Measurements from ENCODE around the gene CAPN10. TPM values are rescaled to one million over a fixed set of nuclear protein-coding genes. Genes with fewer than 3 reads are reported as not detected.

CAPN10 gene
- total and polyA plus RNA-seq, 4 donors: 28.2 to 42.9 (median 33.5) TPM

DNA sequence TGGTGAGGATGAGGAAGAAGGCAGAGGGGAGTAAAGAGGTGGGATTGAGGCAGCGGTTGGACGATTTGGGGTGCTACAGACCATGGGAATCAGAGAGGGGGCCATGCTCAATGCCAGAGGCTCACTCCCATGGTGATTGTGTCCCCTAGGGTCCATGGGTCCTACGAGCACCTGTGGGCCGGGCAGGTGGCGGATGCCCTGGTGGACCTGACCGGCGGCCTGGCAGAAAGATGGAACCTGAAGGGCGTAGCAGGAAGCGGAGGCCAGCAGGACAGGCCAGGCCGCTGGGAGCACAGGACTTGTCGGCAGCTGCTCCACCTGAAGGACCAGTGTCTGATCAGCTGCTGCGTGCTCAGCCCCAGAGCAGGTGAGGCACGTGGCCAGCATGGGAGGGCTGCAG is 5.2 kb downstream of the CAPN10 start:
- no peak overlapping the region for H3K4me3 ChIP-seq
- whole genome bisulfite sequencing, 2 donors: 95 to 97% methylated on average over 13 of the region's 13 CpGs
- no peak for ATAC-seq (ENCODE audit: insufficient read depth, low FRiP score)
- H3K4me1 ChIP-seq (ENCODE audit: control insufficient read depth in 5 of 5, insufficient read depth in 5 of 5, low read length in 5 of 5): peaks cover 0 to 30% (median 7%) of the 10 kb centered on the region in 5 donors
- peaks cover 0 to 53% (median 4%) of the 10 kb centered on the region in 4 donors for H3K36me3 ChIP-seq (ENCODE audit: control insufficient read depth in 4 of 4, insufficient read depth in 4 of 4, low read length in 4 of 4)
- no peaks in the 10 kb centered on the region for H3K9me3 ChIP-seq (ENCODE audit: control insufficient read depth in 4 of 4, insufficient read depth in 3 of 4, low read length in 3 of 4)
- no peak for DNase-seq
- TF ChIP-seq, protein P1, sequence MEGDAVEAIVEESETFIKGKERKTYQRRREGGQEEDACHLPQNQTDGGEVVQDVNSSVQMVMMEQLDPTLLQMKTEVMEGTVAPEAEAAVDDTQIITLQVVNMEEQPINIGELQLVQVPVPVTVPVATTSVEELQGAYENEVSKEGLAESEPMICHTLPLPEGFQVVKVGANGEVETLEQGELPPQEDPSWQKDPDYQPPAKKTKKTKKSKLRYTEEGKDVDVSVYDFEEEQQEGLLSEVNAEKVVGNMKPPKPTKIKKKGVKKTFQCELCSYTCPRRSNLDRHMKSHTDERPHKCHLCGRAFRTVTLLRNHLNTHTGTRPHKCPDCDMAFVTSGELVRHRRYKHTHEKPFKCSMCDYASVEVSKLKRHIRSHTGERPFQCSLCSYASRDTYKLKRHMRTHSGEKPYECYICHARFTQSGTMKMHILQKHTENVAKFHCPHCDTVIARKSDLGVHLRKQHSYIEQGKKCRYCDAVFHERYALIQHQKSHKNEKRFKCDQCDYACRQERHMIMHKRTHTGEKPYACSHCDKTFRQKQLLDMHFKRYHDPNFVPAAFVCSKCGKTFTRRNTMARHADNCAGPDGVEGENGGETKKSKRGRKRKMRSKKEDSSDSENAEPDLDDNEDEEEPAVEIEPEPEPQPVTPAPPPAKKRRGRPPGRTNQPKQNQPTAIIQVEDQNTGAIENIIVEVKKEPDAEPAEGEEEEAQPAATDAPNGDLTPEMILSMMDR (IDR thresholded peaks at IDR 0.05; ENCODE audit: control extremely low read depth, extremely low read depth): no peak
- no peak overlapping the region for H3K27ac ChIP-seq (ENCODE audit: low read depth in 1 of 2, low read length in 1 of 2)
- no peaks in the 10 kb centered on the region for H3K27me3 ChIP-seq (ENCODE audit: control insufficient read depth in 3 of 3, insufficient read depth in 3 of 3, low read length in 2 of 3)
- no peak overlapping the region for H3K9ac ChIP-seq (ENCODE audit: insufficient read depth in 1 of 2, low read length in 2 of 2)

DNA sequence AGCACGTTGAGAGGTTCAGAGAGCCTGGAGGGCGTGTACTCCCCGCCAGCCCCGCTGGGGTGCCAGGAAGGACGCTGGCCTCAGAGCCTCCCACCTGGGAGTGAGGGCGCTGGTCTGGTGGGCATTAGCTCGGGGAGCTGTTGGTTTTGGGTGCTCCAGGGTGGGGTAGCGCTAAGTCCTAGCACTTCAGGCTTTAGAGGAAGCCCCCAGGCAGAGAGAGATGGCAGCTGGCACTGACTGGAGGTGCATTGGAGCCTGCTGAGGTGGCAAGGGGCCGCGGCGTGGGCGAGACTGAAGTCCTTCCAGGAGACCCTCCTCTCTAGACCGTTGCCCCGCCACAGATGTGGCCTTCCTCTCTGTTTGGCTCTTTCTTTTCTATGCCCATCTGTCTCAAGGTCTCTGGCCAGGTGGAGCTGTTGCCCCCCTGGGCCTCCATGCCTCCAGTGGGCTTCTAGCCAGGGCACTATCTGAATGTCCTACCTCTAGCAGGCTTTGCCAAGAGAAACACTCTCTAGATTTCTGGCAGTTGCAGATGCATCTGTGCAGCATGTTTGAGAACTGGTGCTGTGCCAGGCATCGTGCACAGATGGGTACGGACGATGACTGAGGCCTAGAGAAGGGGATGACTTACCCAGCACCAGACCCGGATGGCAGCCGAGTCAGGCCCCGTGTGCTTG is 6.6 kb downstream of the CAPN10 start:
- no peak overlapping the region for H3K9ac ChIP-seq (ENCODE audit: insufficient read depth in 1 of 2, low read length in 2 of 2)
- DNase-seq (no peak), ATAC-seq (ENCODE audit: insufficient read depth, low FRiP score) (no peak)
- TF ChIP-seq, protein P1 (IDR thresholded peaks at IDR 0.05; ENCODE audit: control extremely low read depth, extremely low read depth): no peak
- peaks cover 0 to 19% (median 0%) of the 10 kb centered on the region in 5 donors for H3K4me1 ChIP-seq (ENCODE audit: control insufficient read depth in 5 of 5, insufficient read depth in 5 of 5, low read length in 5 of 5)
- H3K4me3 ChIP-seq: no peak overlapping the region
- H3K36me3 ChIP-seq (ENCODE audit: control insufficient read depth in 4 of 4, insufficient read depth in 4 of 4, low read length in 4 of 4): peaks cover 0 to 64% (median 4%) of the 10 kb centered on the region in 4 donors
- no peak overlapping the region for H3K27ac ChIP-seq (ENCODE audit: low read depth in 1 of 2, low read length in 1 of 2)
- H3K27me3 ChIP-seq (ENCODE audit: control insufficient read depth in 3 of 3, insufficient read depth in 3 of 3, low read length in 2 of 3): no peaks in the 10 kb centered on the region
- 94 to 95% methylated on average over 20 of the region's 20 CpGs for WGBS, 2 donors
- no peaks in the 10 kb centered on the region for H3K9me3 ChIP-seq (ENCODE audit: control insufficient read depth in 4 of 4, insufficient read depth in 3 of 4, low read length in 3 of 4)

DNA sequence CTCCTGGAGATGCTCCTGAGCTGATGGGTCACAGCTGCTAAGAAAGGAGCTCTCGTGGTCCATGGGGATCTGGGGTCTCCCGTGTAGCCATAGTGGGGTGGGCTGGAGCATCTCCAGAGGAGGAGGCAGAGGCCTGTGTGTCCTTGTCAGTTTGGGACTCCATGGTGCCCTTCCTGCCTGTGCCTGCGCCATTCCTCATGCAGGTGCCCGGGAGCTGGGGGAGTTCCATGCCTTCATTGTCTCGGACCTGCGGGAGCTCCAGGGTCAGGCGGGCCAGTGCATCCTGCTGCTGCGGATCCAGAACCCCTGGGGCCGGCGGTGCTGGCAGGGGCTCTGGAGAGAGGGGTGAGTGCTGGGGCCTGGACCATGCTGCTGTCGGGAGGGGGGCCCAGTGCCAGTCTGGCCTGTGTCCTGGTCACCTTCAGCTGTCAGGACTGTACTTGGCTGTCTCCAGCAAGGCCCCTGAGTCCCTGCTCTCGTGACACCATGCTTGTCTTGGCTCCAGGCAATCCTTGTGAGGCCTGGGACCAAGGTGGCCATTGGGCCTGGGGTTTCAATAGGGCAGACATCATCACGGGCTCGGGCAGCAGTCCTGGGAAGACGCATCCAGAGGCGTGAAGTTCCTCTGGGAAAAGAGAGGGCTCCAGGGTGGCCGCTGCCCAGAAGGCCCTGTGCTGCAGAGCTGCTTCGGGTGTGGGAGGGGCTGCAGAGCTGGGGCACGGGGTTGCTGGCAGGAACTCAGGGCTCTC is 7.3 kb downstream of the CAPN10 start:
- peaks cover 0 to 70% (median 4%) of the 10 kb centered on the region in 4 donors for H3K36me3 ChIP-seq (ENCODE audit: control insufficient read depth in 4 of 4, insufficient read depth in 4 of 4, low read length in 4 of 4)
- WGBS, 2 donors: 92 to 96% methylated on average over 17 to 19 of the region's 19 CpGs
- H3K27me3 ChIP-seq (ENCODE audit: control insufficient read depth in 3 of 3, insufficient read depth in 3 of 3, low read length in 2 of 3): no peaks in the 10 kb centered on the region
- no peak overlapping the region for H3K9ac ChIP-seq (ENCODE audit: insufficient read depth in 1 of 2, low read length in 2 of 2)
- peaks cover 0 to 16% (median 0%) of the 10 kb centered on the region in 5 donors for H3K4me1 ChIP-seq (ENCODE audit: control insufficient read depth in 5 of 5, insufficient read depth in 5 of 5, low read length in 5 of 5)
- H3K9me3 ChIP-seq (ENCODE audit: control insufficient read depth in 4 of 4, insufficient read depth in 3 of 4, low read length in 3 of 4): no peaks in the 10 kb centered on the region
- no peak for ATAC-seq (ENCODE audit: insufficient read depth, low FRiP score)
- H3K4me3 ChIP-seq: no peak overlapping the region
- H3K27ac ChIP-seq (ENCODE audit: low read depth in 1 of 2, low read length in 1 of 2): no peak overlapping the region
- TF ChIP-seq, protein P1 (IDR thresholded peaks at IDR 0.05; ENCODE audit: control extremely low read depth, extremely low read depth): no peak
- peak in 1 of 3 donors; percentile 58 for DNase-seq
